ENCODE results near the gene THAP7. TPM values are rescaled to one million over a fixed set of nuclear protein-coding genes. Genes with fewer than 3 reads are reported as not detected.

Gene THAP7
- total RNA-seq, 1 experiment from 2014 or later, result 27.7 TPM

GRCh38 chr22:20979243-20979809 is 22.6 kb downstream of the THAP7 start:
- peaks cover 4 to 10% of the 10 kb centered on the region in 2 experiments; a peak in 1 of 4 replicates for H3K9me3 ChIP-seq (ENCODE audit: control insufficient read depth in 1 of 2, insufficient read depth in 1 of 2, low read depth in 1 of 2, low read length in 2 of 2)
- TF ChIP-seq ZFX (IDR thresholded peaks at IDR 0.05) (no peak), CBX3 (IDR thresholded peaks at IDR 0.05; ENCODE audit: low read depth) (no peak), ZNF274 (IDR thresholded peaks at IDR 0.05; ENCODE audit: low read depth, low read length) (no peak), JUND (IDR thresholded peaks at IDR 0.05) (no peak), POLR2A (IDR thresholded peaks at IDR 0.05; ENCODE audit: borderline replicate concordance, extremely low read depth, insufficient read depth, insufficient read length) (no peak), FOSL1 (IDR thresholded peaks at IDR 0.05; ENCODE audit: low read depth) (no peak), EZH2phosphoT487 (IDR thresholded peaks at IDR 0.05; ENCODE audit: borderline replicate concordance) (no peak), CTCF (IDR thresholded peaks at IDR 0.05 in 2 of 3, conservative IDR thresholded peaks at IDR 0.05 in 1 of 3; ENCODE audit: borderline replicate concordance in 1 of 3, insufficient read depth in 1 of 3, low read depth in 2 of 3, low read length in 2 of 3) (no peak), EZH2 (IDR thresholded peaks at IDR 0.05) (no peak), SIN3A (IDR thresholded peaks at IDR 0.05; ENCODE audit: low read depth) (no peak), SRF (IDR thresholded peaks at IDR 0.05; ENCODE audit: low read depth) (no peak), TCF7L2 (IDR thresholded peaks at IDR 0.05; ENCODE audit: borderline replicate concordance, extremely low read depth, insufficient read depth, insufficient read length) (no peak), EGR1 (IDR thresholded peaks at IDR 0.05; ENCODE audit: low read depth) (no peak), ELF1 (IDR thresholded peaks at IDR 0.05; ENCODE audit: borderline replicate concordance, low read depth) (no peak), ZBTB33 (IDR thresholded peaks at IDR 0.05; ENCODE audit: extremely low read depth, insufficient replicate concordance, low read length) (no peak), RAD21 (IDR thresholded peaks at IDR 0.05; ENCODE audit: low read depth) (no peak), SP1 (IDR thresholded peaks at IDR 0.05; ENCODE audit: low read depth) (no peak), POLR2AphosphoS5 (IDR thresholded peaks at IDR 0.05; ENCODE audit: low read depth, low read length) (no peak)
- peaks cover 6 to 18% of the 10 kb centered on the region in 2 experiments; a peak in 2 of 4 replicates for H3K4me1 ChIP-seq (ENCODE audit: control insufficient read depth in 1 of 2, insufficient read depth in 2 of 2, low read length in 2 of 2)
- no peaks in the 10 kb centered on the region for H4K20me1 ChIP-seq (ENCODE audit: insufficient read depth)
- ChIA-PET CTCF (no interaction called here), POLR2A (no interaction called here), RAD21 (ENCODE audit: low non-redundant PET in 1 of 2, low total read pairs in 2 of 2, uncharacterized antibody in 2 of 2, unreplicated experiment in 2 of 2) (no interaction called here)
- no peak overlapping the region for H3K4me2 ChIP-seq (ENCODE audit: low read length)
- H3K36me3 ChIP-seq (ENCODE audit: control insufficient read depth in 1 of 2, insufficient read depth in 2 of 2, low read length in 2 of 2), result no peaks in the 10 kb centered on the region; a peak in 1 of 4 replicates
- ATAC-seq (no peak), DNase-seq (ENCODE audit: low read depth, low spot score) (no peak)
- no peak overlapping the region for H3K9ac ChIP-seq (ENCODE audit: low read length)
- H3K27ac ChIP-seq (ENCODE audit: low read depth, low read length), result no peak overlapping the region
- peaks cover 24% of the 10 kb centered on the region for H3K79me2 ChIP-seq (ENCODE audit: insufficient read depth, low read length)
- no peaks in the 10 kb centered on the region for H3K27me3 ChIP-seq (ENCODE audit: insufficient read depth, low read length)
- no peak overlapping the region for H3K4me3 ChIP-seq (replicated peaks in 1 of 2; ENCODE audit: low read depth in 1 of 2, low read length in 2 of 2)
- H2AFZ ChIP-seq (ENCODE audit: low read depth, low read length, poor library complexity, severe bottlenecking), result no peak overlapping the region
- intact Hi-C loops (cut with micrococcal nuclease), result no loop called here
- no peaks in the 10 kb centered on the region for H3K9me2 ChIP-seq (ENCODE audit: insufficient read depth)
- BruUV-seq (replicated peaks), result no TSS peak

All from HCT116 (cell line).